ENCODE measurements around the gene NDUFS8.
"Not testable (repeated sequence)": the region's sequence is repeated elsewhere in the genome, so short reads cannot be mapped to it uniquely, and the experiment has no call there.

DNA sequence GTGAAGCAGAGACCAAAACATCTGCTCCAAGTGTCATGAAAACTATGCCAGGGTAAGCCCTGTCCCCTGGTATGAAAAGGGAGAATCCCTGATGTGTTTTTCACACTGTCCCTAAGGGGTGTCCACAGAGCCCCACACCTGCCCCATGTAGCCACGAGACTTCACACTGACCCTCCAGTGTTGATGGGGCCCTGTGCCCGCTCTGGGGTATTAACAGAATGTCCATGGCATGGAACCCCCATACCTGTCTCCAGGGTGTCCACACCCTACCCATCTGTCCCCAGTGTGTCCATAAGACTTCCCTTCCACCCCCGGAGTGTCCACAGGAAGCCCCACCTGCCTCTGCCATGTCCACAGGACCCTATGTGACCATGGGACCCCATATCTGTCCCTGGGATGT is 35.4 kb upstream of the NDUFS8 start:
- TF ChIP-seq, protein P1, sequence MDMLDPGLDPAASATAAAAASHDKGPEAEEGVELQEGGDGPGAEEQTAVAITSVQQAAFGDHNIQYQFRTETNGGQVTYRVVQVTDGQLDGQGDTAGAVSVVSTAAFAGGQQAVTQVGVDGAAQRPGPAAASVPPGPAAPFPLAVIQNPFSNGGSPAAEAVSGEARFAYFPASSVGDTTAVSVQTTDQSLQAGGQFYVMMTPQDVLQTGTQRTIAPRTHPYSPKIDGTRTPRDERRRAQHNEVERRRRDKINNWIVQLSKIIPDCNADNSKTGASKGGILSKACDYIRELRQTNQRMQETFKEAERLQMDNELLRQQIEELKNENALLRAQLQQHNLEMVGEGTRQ (IDR thresholded peaks at IDR 0.05; ENCODE audit: low read depth, low read length) = not testable (repeated sequence)
- not testable (repeated sequence) for TF ChIP-seq CHD1 (IDR thresholded peaks at IDR 0.05; ENCODE audit: low read depth, low read length); MAZ (IDR thresholded peaks at IDR 0.05; ENCODE audit: borderline replicate concordance, low read depth, low read length)
- TF ChIP-seq, protein P2, sequence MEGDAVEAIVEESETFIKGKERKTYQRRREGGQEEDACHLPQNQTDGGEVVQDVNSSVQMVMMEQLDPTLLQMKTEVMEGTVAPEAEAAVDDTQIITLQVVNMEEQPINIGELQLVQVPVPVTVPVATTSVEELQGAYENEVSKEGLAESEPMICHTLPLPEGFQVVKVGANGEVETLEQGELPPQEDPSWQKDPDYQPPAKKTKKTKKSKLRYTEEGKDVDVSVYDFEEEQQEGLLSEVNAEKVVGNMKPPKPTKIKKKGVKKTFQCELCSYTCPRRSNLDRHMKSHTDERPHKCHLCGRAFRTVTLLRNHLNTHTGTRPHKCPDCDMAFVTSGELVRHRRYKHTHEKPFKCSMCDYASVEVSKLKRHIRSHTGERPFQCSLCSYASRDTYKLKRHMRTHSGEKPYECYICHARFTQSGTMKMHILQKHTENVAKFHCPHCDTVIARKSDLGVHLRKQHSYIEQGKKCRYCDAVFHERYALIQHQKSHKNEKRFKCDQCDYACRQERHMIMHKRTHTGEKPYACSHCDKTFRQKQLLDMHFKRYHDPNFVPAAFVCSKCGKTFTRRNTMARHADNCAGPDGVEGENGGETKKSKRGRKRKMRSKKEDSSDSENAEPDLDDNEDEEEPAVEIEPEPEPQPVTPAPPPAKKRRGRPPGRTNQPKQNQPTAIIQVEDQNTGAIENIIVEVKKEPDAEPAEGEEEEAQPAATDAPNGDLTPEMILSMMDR (conservative IDR thresholded peaks at IDR 0.05; ENCODE audit: low read depth, low read length) = not testable (repeated sequence)
